HG03575 (cell line): ENCODE results near the gene FANCI.

Source experiments
- ATAC-seq: cut with Tn5 transposase; IDR thresholded peaks from one replicate; pipeline ENCODE4 v1.9.1; 2021; ENCODE audit not compliant: unreplicated experiment, insufficient number of reproducible peaks, low FRiP score; ENCODE audit errors: extremely low read depth

FANCI gene

DNA sequence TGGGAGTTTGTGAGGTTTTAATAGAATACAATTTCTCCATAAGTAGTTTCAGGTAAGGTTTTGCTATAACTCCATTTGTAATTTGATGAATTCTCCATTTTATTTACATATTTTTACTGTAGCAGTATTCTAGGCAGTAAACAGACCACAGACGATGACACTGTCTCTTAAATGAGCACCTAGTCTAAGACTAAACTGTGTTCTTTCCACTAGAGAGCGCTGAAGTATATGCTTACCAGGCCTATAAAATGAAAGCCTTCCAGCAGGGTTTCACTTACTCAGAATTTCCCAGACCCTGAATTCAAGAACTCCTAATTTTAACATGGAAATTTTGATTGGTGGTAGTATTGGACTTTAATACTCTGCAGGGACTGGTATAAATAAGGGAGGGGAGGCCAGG lies 49.2 kb downstream of the FANCI start:
- ATAC-seq, result no peak

DNA sequence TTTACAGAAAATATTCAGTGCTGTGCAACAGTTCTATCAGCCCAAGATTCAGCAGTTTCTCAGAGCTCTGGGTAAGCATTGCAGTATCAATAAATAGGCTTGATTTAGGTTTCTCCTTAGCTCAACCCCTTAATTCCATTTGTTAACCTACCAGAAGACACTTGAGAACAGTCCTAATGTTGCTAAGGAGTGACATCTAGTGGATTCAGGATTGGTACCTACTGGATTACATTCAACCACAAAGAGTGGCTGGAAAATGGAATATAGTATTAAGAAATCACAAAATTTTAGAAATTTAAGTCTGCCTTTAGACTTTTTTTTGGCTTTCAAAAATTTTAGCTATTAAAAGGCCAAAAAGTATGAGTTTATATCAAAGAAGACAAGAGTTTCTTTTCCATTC lies 56.1 kb downstream of the FANCI start:
- no peak for ATAC-seq

DNA sequence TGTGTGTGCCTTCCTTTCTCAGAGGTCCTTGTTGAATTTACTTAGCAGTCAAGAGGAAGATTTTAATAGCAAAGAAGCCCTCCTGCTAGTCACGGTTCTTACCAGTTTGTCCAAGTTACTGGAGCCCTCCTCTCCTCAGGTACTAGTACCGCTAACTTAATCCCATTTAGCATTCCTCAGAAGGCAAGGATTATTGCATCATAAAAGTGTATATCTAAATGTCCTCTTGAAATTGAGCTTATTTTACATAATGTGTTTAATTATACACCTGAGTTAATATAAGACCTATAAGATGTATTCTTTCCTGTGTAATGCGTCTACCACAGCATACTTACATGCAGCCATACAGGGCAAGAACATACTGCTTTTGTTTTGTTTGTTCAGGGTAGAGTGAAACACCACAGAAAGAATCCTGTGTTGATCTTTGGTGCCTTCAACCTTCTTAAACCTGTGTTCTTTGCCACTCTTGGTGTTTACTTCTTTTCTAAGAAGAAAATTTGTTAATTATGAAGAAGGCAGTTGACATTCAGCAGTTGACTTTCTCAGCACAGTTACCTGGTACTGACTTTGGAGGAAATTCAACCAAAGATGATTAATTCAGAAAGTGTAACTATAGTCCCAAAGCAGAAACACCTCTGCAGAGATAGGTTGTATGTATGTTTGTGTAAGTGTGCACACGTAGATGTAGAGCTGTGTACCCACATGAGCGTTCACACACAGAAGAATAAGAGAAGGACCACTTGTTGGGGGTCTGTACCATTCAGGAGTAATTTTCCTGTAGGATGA lies 57.7 kb downstream of the FANCI start:
- no peak for ATAC-seq

DNA sequence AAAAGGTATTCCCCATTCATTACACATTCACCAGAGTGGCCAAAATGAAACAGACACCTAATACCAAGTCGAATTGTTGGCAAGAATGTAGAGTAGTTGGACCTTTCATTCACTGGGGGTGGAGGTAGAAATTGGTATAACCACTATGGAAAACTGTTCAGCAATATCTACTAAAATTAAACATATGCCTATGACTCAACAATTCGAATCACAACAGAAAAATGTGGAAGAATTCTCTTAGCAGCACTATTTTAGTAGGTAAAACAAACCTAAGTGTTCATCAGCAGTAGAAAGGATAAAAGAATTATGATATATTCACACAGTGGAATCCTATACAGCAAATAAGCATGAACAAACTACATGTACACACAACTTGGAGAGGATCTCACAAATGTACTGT lies 60.2 kb downstream of the FANCI start:
- no peak for ATAC-seq

DNA sequence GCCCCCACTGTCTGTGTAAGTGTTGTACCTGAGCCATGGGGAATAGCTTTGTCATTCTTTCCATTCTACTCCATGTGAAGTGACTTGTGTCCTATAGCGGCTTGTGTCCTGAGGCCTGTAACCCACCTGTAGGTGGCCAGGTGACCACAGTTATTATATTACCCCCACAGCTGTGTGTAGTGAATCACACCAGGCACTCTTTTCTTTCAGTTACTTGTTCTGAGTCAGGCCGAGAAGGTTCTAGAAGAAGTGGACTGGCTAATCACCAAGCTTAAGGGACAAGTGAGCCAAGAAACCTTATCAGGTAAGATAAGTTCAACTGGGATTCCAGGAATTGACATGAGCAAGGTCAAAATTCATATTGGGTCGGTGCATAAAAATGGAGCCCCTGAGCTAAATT lies 61.6 kb downstream of the FANCI start:
- no peak for ATAC-seq

DNA sequence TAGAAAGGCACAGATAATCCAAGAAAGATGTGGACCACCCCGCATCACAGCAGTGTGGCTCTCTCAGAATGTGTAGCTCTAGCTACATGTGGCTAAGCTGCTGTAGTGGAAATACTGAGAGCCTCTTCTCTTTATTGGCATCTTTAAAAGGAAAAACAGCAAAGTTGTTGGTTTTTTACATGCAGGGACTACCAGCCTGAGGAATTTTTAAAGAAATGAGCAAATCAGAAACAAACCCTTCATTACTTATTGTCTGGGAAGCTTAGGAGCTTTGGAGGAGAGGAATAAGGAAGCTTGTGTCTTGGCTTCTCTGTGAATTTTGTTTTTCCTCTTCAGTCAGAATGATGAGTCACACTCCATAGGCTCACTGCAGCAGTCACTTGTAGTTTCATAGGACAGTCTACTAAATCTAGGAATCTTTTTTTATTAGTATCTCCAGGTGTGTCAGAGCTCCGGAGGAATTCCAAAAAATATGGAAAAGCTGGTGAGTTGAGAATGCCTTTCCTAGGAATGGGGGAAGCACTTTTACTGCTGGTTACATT lies 63.3 kb downstream of the FANCI start:
- ATAC-seq, result no peak

DNA sequence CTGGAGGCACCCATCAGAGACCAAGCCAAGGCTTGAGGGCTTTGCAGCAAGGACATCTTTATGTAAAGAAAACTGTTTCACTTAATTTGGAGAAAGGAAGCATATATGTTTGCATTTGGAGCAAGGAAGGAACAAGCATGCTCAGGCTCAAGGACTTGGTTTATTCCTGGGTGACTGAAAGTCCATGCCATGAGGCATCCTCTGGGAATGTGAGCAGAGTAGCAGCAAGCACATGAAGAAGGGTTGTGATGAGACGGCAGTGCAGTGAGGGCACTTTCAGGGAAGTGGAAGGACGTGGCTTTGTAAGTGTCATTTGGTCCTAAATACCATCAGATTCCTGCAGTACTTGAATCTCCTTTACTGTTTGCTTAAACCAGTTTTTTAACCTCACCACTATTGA lies 64.0 kb downstream of the FANCI start:
- no peak for ATAC-seq

DNA sequence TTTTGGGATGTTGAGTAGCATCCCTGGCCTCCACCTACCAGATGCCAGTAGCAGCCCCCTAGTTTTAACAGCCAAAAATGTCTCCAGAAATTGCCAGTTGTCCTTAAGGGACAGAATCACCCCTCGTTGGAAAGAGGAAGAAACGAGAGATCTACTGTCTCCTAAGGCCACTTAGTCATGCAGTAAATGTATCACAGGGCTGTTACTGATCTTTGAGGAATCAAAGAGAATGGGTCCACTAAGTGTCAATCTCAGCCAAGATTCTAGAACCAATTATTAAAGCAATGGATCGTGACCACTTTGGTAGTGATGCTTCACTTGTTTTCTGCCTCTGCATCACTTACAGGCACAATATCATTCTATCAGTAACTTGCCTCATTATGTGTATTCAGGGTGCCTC lies 64.5 kb downstream of the FANCI start:
- no peak for ATAC-seq

DNA sequence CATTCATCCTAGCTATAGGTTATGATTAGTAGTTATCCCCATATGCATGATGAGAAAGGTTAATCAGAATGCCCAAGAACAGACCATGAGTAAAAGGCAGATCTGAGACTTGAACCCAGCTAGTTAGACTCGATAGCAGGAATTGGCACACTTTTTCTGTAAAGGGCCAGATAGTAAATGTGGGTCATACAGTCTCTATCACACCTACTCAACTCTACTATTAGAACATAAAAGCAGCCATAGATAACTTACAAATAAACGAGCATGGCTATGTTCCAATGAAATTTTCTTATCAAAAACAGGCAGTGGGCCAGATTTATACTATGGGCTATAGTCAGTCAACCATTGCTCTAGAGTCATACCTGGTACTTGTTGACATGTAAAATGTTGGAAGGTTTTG lies 66.2 kb downstream of the FANCI start:
- no peak for ATAC-seq

DNA sequence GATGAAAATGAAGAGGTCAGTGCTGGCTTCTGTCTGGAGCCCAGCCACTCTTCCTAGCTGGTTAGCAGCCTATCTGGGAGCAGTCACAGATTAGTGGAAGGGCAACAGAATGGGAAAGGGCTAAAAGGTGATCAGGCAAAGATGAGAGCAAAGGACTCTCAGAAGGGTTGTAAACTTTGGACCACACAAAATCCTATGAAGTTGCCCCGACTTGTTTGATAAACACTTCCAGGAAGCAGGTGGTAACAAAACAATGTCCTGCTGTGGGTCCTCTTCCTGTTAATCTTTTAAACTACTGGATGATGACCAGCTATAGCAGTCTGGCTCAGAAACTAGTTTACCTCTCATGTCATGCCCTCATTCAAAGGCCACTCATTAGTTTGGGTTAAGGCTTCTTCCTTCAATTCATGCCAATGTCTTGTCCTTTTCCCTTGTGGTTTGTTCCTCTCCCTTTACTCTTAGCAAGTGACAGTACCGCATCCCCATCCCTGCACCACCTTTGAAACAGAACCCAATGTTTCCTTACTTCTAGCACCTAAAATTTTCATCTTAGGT lies 71.7 kb downstream of the FANCI start:
- no peak for ATAC-seq

DNA sequence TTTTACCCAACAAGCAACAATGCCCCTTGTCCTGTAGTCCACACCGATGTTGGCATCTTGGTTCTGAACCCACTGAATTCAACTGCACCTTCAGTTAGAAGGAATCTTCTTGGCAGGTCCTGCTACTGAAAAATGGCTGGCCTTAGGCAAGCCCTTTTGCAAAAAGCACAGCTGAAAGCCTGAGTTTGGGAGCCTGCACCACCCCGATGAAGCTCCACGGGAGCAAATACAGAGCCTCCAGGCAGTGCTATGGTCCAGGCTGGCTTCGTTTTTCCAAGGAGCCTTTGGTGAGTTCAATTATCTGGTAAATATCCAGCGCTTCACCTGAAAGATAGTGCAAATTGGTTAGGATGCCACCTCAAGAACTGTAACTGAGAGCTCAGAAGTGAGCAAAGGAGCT lies 72.7 kb downstream of the FANCI start:
- ATAC-seq, result no peak

DNA sequence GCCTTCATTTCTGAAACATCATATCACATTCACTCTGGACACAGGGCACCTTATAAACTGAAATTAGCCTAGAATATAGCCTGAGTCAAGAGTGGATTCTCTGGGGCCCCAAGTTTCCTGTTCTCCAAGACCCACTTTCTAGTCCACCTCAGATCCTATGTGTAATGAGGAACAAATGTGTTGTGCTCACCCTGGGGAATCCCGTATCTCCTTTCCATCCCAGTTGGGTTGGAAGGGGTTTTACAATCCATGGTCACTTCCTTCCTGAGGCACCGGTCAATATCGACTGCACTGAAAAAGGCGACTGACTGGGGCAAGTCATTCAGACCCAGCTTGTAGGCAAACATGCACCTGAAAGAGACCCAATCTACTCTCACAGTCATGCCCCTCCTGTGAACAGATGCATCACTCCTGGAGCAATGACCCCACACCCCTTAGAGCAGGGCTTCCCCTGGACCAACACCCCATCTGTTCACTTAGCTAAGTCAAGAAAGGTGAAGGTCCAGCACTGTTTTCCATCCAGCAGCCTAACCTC lies 73.5 kb downstream of the FANCI start:
- ATAC-seq, result no peak

DNA sequence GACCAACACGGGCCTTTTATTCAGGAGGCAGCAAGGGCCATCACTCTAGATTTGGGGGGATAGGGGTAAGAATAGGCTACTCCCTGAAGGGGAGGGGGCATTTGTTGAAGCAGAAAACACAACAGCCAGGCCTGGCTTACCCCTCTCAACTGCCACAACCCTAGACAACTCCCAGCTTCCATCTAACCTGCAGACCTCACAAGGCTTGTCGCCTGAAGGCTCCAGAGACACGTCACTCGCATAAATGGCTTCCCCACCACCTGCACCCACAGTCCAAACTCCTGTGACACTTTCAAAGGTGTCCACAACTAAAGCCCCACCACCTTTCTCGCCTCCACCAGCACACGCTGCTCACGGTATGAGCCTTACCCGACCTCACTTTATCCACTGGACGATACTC lies 75.9 kb downstream of the FANCI start:
- no peak for ATAC-seq

DNA sequence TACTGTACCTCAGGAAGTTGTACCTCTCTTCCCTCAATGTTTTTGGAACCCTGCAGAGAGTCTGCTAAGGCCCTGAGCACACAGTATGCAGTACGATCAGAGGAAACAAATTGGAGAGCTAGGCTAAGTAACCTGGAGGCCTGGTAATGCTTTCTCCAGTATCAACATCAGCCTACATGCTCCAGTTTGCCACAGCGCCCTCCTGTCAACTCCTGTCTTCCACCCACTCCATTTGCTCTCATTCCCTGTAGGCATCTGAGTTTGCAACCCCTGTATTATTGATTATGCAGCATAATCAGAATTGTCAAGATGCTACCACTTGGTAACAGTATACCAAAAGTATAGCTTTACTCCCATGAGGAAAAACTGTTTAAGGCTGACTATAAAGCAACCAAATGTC lies 76.4 kb downstream of the FANCI start:
- ATAC-seq, result no peak

DNA sequence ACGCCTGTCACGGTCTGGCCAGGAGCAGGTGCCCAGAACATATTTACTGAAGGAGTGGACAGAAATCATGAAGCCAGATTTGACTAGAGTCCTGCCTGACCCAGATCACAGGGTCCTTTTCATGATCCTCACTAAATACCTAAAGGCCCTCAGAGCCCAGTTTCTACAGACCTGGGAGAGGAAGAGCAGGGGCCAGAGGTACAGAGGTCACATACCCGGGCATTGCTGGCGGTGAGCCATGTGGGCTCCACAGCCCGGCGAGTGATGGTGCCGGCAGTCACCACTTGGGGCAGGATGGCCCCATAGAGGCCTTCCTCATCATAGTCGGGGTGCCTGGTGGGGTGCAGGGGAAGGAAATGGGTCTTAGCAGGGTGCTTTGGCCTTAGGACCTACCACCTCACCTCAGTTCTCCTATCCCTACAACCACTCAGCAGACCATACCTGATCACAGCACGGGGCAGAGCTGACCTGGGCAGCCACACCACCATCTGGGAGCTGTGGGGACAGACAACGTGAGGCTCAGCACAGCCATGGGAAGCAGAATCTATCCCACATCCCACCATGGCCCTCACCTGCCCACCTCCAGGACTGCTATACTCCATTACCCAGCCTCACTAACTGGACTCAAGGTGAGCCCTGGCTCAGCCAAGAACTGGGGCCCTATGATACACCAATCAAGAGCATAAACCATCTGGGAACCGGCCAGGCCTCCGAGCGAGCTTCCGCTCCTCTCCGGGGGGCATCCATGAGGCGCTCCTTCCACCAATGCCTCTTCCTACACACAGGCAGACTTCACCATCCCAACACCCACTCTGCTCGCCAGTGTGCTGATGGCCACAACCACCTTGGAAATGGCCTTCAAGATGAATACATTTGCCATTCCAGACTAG lies 78.0 kb downstream of the FANCI start:
- ATAC-seq, result no peak

DNA sequence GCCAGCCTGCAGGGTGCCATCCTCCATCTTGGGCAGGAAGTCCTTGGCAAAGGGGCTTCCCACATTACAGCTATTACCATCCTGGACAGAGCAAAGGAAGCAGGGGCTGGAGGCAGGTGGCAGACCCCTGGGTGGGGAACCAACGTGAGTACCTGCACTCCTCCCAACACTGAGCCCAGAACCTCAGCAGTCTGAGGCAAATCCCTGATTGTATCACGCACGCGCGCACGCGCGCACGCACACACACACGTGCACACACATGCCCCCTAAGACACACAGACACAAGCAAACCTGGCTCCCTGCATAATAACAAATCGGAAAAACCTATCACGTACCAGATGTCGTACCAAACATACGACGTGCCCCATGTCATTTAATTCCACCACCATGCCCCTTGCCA lies 79.0 kb downstream of the FANCI start:
- ATAC-seq, result no peak

DNA sequence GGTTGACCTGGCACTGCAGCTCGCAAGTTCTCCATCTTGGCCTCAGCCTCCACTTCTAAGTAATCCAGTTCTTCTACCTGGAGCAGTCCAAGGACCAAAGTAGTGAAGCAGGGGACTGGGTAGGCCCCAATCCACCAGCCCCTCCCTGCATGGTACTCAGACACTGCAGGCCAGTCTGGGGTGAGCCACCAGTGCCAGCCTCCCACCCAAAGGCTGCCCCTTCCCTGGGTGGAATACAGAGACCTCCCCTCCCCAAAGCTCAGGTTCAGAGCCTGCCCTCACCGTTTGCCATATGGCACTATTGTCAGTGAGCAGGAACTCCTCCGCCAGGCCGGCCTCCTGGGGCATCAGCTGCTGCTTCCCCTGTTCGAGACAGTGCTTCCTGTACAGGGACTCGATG lies 80.0 kb downstream of the FANCI start:
- no peak for ATAC-seq

DNA sequence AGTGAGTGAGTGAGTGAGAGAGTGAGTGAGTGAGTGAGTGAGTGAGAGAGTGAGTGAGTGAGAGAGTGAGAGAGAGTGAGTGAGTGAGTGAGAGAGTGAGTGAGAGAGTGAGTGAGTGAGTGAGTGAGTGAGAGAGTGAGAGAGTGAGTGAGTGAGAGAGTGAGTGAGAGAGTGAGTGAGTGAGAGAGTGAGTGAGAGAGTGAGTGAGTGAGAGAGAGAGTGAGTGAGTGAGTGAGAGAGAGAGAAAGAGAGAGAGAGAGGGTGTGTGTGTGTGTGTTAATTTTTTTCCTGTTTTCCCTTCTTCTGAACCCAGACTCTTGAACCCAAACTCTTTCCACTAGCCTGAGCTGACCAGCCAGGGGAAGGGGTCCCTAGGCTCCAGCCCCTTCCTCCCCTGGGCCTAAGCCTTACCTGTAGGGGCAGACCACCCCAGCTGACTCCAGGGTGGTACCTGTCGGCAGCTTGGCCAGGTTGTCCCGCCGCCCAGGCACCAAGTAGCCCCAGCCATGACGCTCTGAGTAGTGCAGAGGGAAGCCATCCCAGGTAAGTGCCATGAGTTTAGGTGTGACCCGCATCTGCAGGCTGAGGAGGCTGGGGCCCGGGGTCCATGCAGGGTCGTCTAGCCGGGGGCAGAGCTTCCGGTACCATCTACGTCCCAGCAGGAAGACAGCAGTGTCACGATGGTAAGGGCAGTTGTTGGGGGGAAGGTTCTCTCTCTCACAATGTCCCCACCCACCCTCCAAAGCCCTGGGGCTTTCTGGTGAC lies 81.4 kb downstream of the FANCI start:
- no peak for ATAC-seq

DNA sequence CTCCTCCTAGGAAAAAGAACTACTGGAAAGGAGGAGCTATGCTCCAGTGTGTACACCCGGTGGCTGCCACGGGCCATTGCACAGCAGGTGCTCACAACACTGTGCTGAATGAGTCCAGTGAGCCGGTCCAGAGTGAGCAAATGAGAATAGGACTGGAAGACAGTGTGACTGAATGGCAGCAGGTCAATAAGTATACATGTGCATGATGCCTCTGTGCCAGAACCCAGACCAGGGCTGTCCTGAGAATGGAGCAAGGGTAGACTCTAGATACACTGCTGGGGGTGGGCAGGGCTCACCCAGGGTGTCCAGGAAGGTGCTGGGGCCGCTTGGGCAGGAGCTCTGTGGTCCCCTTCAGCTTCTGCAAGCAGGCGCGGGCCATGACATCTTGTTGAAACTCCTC lies 82.5 kb downstream of the FANCI start:
- no peak for ATAC-seq
